Suprapubic skin (tissue), 3 donors: ENCODE data around the gene IL11.

ENCODE experiments used
- POLR2A ChIP-seq, 2 donors: fragments of 450-650 bp; IDR thresholded peaks; one replicate each; pipeline ENCODE4 v1.6.1; 2017; ENCODE audit warnings: antibody characterized with exemption in 2 of 2, mild to moderate bottlenecking in 2 of 2, moderate library complexity in 2 of 2
- TF ChIP-seq, protein P1 (sequence below), 2 donors: fragments of 200-600 bp in 1 of 2; fragments of 450-650 bp in 1 of 2; sonication (generic) in 1 of 2; IDR thresholded peaks; one replicate each; pipeline ENCODE4 v1.5.1; 2016 to 2019; ENCODE audit warnings: antibody characterized with exemption in 2 of 2, mild to moderate bottlenecking in 1 of 2, moderate library complexity in 1 of 2

GRCh38 chr19:55392820-55393761, 22.8 kb upstream of the IL11 start:
- no peak for TF ChIP-seq POLR2A (IDR thresholded peaks at IDR 0.05)
- TF ChIP-seq, protein P1, sequence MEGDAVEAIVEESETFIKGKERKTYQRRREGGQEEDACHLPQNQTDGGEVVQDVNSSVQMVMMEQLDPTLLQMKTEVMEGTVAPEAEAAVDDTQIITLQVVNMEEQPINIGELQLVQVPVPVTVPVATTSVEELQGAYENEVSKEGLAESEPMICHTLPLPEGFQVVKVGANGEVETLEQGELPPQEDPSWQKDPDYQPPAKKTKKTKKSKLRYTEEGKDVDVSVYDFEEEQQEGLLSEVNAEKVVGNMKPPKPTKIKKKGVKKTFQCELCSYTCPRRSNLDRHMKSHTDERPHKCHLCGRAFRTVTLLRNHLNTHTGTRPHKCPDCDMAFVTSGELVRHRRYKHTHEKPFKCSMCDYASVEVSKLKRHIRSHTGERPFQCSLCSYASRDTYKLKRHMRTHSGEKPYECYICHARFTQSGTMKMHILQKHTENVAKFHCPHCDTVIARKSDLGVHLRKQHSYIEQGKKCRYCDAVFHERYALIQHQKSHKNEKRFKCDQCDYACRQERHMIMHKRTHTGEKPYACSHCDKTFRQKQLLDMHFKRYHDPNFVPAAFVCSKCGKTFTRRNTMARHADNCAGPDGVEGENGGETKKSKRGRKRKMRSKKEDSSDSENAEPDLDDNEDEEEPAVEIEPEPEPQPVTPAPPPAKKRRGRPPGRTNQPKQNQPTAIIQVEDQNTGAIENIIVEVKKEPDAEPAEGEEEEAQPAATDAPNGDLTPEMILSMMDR (IDR thresholded peaks at IDR 0.05) = no peak
